ENCODE data around the gene KRT74.
A peak's percentile ranks its signal among the peaks of the same experiment; 100 is the strongest.

KRT74 gene

GRCh38 chr12:52585066-52585465, 11.4 kb upstream of the KRT74 start:
- no peak overlapping the region for H3K4me3 ChIP-seq (ENCODE audit: low read depth, low read length)
- in situ Hi-C loops (cut with HindIII; ENCODE audit: low sequenced_read_pairs), result no loop called here
- no peak for DNase-seq (ENCODE audit: low read depth, low spot score)
- no peak for TF ChIP-seq CTCF (IDR thresholded peaks at IDR 0.05; ENCODE audit: low read depth, low read length)

GRCh38 chr12:52584156-52584682, 10.6 kb upstream of the KRT74 start:
- in situ Hi-C loops (cut with HindIII; ENCODE audit: low sequenced_read_pairs), result no loop called here
- DNase-seq (ENCODE audit: low read depth, low spot score), result no peak
- no peak overlapping the region for H3K4me3 ChIP-seq (ENCODE audit: low read depth, low read length)
- no peak for TF ChIP-seq CTCF (IDR thresholded peaks at IDR 0.05; ENCODE audit: low read depth, low read length)

GRCh38 chr12:52582971-52583456, 9.4 kb upstream of the KRT74 start:
- no peak overlapping the region for H3K4me3 ChIP-seq (ENCODE audit: low read depth, low read length)
- in situ Hi-C loops (cut with HindIII; ENCODE audit: low sequenced_read_pairs), result no loop called here
- peak; percentile 76 for TF ChIP-seq CTCF (IDR thresholded peaks at IDR 0.05; ENCODE audit: low read depth, low read length)
- DNase-seq (ENCODE audit: low read depth, low spot score), result peak; percentile 31

GRCh38 chr12:52582486-52582885, 8.8 kb upstream of the KRT74 start:
- no peak for TF ChIP-seq CTCF (IDR thresholded peaks at IDR 0.05; ENCODE audit: low read depth, low read length)

GRCh38 chr12:52581481-52581880, 7.8 kb upstream of the KRT74 start:
- no peak for DNase-seq (ENCODE audit: low read depth, low spot score)
- in situ Hi-C loops (cut with HindIII; ENCODE audit: low sequenced_read_pairs), result no loop called here

More at GRCh38 chr12:52582486-52582885, 8.8 kb upstream of the KRT74 start:
- in situ Hi-C loops (cut with HindIII; ENCODE audit: low sequenced_read_pairs), result no loop called here
- no peak for DNase-seq (ENCODE audit: low read depth, low spot score)
- H3K4me3 ChIP-seq (ENCODE audit: low read depth, low read length), result no peak overlapping the region

GRCh38 chr12:52581066-52581465, 7.4 kb upstream of the KRT74 start:
- no peak overlapping the region for H3K4me3 ChIP-seq (ENCODE audit: low read depth, low read length)
- in situ Hi-C loops (cut with HindIII; ENCODE audit: low sequenced_read_pairs), result no loop called here
- no peak for TF ChIP-seq CTCF (IDR thresholded peaks at IDR 0.05; ENCODE audit: low read depth, low read length)
- DNase-seq (ENCODE audit: low read depth, low spot score), result no peak

More at GRCh38 chr12:52581481-52581880, 7.8 kb upstream of the KRT74 start:
- H3K4me3 ChIP-seq (ENCODE audit: low read depth, low read length), result no peak overlapping the region
- no peak for TF ChIP-seq CTCF (IDR thresholded peaks at IDR 0.05; ENCODE audit: low read depth, low read length)
